ENCODE results near the gene LRRC10. TPM values are rescaled to one million over a fixed set of nuclear protein-coding genes. Genes with fewer than 3 reads are reported as not detected.

The LRRC10 gene
- total RNA-seq (2013; cell fraction: nucleolus; rRNA removed): not detected in 2 replicates
- total RNA-seq (2014; rRNA removed) (not detected in 2 replicates), total RNA-seq (2014; rRNA removed; fragmentation: Illumina TruSeq; extraction: Trizol) (not detected in 2 replicates), total RNA-seq (2021) (not detected in 2 replicates), polyA plus RNA-seq (2011; rRNA removed) (not detected in 2 replicates), polyA plus RNA-seq (2014; fragmentation: Illumina TruSeq; extraction: Trizol) (not detected in 2 replicates), polyA plus RNA-seq (2014; fragmentation: Nextera tagmentation; extraction: Ambion mirVana) (not detected), polyA plus RNA-seq (2014; rRNA removed) (not detected in 2 replicates), polyA plus RNA-seq (2016; fragmentation: Nextera tagmentation; extraction: Ambion mirVana) (not detected), polyA minus RNA-seq (2011; rRNA and poly(A)+ RNA removed) (not detected in 2 replicates), Bru-seq, nascent RNA (not detected), BruChase-seq, experiment 1, labeled RNA remaining after a 6-hour chase (not detected), BruChase-seq, experiment 2, labeled RNA remaining after a 2-hour chase (not detected)
- polyA plus RNA-seq (2011; ENCODE audit: low read depth): not detected
- polyA plus RNA-seq (2011; cell fraction: cytosol; rRNA removed): not detected in 2 replicates
- polyA plus RNA-seq (2011; cell fraction: nucleus; rRNA removed): not detected in 2 replicates
- not detected in 2 replicates for polyA plus RNA-seq (2012)
- not detected in 2 replicates for polyA minus RNA-seq (2011; cell fraction: cytosol; rRNA and poly(A)+ RNA removed)
- polyA minus RNA-seq (2011; cell fraction: nucleus; rRNA and poly(A)+ RNA removed): not detected in 2 replicates
- long read RNA-seq, experiment 1: 0 reads
- long read RNA-seq, experiment 2: 0 reads

GRCh38 chr12:69610729-69611128, at the start of gene LRRC10:
Gene LRRC10, minus strand, starts transcription at chr12:69610907. Its CDS starts 69 bp downstream, at chr12:69610838.
- no TSS peak for BruUV-seq (replicated peaks)
- FAIRE-seq (no peak), DNase-seq (ENCODE audit: low read depth, low spot score) (no peak), ATAC-seq (no peak)
- H3K9me3 ChIP-seq (replicated peaks; ENCODE audit: control insufficient read depth, insufficient read depth, low read length): no peaks in the 10 kb centered on the region
- no peak within 1 kb of the TSS for H2AFZ ChIP-seq (ENCODE audit: control insufficient read depth, low read depth, low read length)
- H3K36me3 ChIP-seq (ENCODE audit: control insufficient read depth in 2 of 2, insufficient read depth in 2 of 2, low read length in 1 of 2): no peaks in the 10 kb centered on the region
- no peaks in the 10 kb centered on the region for H4K20me1 ChIP-seq (ENCODE audit: control insufficient read depth, insufficient read depth)
- ChIA-PET RAD21 (ENCODE audit: unreplicated experiment) (no interaction called here), SMC1A (ENCODE audit: uncharacterized antibody, unreplicated experiment) (no interaction called here), CTCF (interaction anchor here (1.3 kb wide), 2 partner anchors 29 to 253 kb away, joined by 4 to 5 read pairs; no protein-coding TSS in a partner anchor), POLR2A (no interaction called here)
- no peak within 1 kb of the TSS for H3K4me2 ChIP-seq (ENCODE audit: control insufficient read depth, insufficient read depth)
- in situ Hi-C loops (cut with MboI): no loop called here
- H3K79me2 ChIP-seq (ENCODE audit: control insufficient read depth, insufficient read depth, low read length): no peaks in the 10 kb centered on the region
- H3K27me3 ChIP-seq (replicated peaks in 1 of 2; ENCODE audit: control insufficient read depth in 2 of 2, insufficient read depth in 2 of 2, low read length in 1 of 2): no peaks in the 10 kb centered on the region; a peak in 1 of 4 replicates
- no peak for TF ChIP-seq CHD1 (IDR thresholded peaks at IDR 0.05; ENCODE audit: low read depth, low read length)
- TF ChIP-seq PKNOX1 (IDR thresholded peaks at IDR 0.05): no peak
- TF ChIP-seq FOS (IDR thresholded peaks at IDR 0.05; ENCODE audit: borderline replicate concordance, extremely low read depth, insufficient read length): no peak
- no peak for TF ChIP-seq RELA (IDR thresholded peaks at IDR 0.05; ENCODE audit: borderline replicate concordance, partially characterized antibody)
- no peak for TF ChIP-seq RAD51 (IDR thresholded peaks at IDR 0.05)
- no peak for TF ChIP-seq CHD2 (IDR thresholded peaks at IDR 0.05; ENCODE audit: borderline replicate concordance, low read depth, low read length)
- no peak within 1 kb of the TSS for H3K27ac ChIP-seq (ENCODE audit: control insufficient read depth, insufficient read depth)
- intact Hi-C loops (cut with micrococcal nuclease; ENCODE audit: unreplicated experiment): no loop called here
- H3K4me3 ChIP-seq: no peak within 1 kb of the TSS
- WGBS (ENCODE audit: insufficient coverage, insufficient replicate concordance, low lambda C conversion rate, missing lambda C conversion rate): 76% methylated on average over 11 of the region's 11 CpGs
- H3K4me1 ChIP-seq (ENCODE audit: control insufficient read depth, insufficient read depth, low read length): no peaks in the 10 kb centered on the region
- no peak within 1 kb of the TSS for H3K9ac ChIP-seq (ENCODE audit: control insufficient read depth, insufficient read depth, low read length)

Data from GM12878 (cell line).